Stimulated activated CD8-positive, alpha-beta memory T cell treated with anti-CD3 and anti-CD28 coated beads, Interleukin-12 subunit alpha, Interleukin-12 subunit beta, amount 100 ng/mL, for 24 hours (primary cell): ENCODE results near the gene RIPPLY3.

Experiments used
- DNase-seq: peaks from one replicate; pipeline ENCODE4 v3.0.0-alpha.2; 2020; ENCODE audit errors: extremely low read depth

RIPPLY3 gene

DNA sequence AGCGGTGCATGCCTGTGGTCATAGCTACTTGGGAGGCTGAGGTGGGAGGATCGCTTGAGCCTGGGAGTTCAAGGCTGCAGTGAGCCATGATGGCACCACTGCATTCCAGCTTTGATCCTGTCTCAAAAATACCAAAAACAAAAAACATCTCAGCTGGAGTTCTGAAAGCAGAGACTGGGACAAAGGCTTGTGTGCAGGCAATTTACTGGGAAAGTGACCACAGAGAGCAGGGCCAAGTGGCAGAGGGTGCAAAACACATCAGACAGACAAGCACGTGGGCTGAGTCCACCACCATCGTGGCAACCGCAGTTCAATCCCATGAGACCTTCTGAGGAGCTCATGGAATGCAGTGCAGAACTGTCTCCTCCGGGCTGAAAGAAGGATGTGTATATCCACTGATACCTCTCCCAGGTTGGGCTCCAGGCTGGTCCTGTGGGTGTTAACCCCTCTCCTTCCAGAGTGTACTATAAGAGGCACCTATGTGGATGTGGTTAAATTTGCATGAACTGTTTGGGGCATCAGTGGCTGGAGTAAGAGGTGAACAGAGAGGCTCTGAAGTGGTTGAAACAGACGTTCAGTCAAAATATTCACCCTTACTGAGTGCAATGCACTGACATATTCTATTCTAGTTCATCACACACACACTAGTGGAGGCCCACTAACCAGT, 55.6 kb downstream of the RIPPLY3 start:
- no peak for DNase-seq

GRCh38 chr21:37062593-37062935, 56.1 kb downstream of the RIPPLY3 start:
- DNase-seq: no peak

DNA sequence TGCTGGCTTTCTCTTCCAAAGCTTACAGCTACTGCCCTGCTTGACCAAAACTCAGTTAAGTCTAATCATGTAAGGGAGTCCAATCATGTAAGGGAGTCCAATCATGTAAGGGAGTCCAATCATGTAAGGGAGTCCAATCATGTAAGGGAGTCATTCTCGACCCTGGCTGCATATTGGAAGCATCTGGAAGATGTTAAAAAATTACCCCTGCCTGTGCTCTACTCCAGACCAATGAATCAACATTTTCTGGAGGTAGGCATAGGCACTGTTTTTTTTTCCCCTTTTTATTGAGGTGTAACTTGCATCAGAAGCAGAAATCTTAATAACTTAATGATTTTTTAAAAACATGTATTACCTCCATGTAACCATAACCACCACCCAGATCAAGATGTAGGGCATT, 56.9 kb downstream of the RIPPLY3 start:
- DNase-seq: no peak

DNA sequence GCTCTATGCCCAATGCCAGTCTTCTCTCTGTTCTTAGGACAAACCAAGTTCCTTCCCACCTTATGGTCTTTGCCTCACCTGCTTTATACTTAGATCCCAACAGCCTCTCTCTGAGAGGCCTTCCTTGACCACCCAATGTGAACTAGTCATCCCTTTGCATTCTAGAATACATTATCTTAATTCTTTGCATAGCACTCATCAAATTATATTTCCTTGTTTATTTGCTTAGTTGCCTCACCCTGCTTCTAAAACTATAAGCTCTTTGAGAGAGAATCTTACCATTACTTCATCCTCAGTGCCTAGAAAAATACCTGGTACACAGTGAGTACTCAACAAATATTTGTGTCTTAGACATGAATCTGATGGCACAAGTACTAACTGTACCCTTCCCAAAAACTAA, 58.3 kb downstream of the RIPPLY3 start:
- DNase-seq: no peak

DNA sequence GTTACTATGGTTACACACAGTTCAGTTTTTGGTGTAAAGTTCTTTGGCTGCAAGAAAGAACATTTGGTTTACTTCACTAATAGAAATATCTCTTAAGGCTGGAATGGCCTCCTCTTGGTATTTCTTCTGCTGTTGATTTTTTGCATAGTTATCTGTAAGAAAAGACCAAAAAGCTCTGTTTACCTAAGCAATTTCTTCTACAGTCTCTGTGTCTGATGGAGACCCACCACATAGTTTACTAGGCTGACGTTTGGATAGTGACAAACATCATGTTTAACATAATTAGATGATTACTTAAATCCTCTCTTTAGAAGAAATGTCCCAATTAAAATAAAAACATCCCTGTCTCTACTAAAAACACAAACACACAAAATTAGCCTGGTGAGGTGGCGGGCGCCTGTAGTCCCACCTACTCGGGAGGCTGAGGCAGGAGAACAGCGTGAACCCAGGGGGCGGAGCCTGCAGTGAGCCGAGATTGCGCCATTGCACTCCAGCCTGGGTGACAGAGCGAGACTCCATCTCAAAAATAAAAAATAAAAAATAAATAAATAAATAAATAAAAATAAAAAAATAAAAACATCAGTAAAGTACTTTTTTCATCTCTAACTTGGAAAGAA, 59.2 kb downstream of the RIPPLY3 start:
- no peak for DNase-seq
